SK-N-SH treated with all-trans-retinoic acid at 6 μM for 48 hours (cell line): ENCODE measurements around the gene ATP1B4.

Experiments
- ARNTL ChIP-seq: fragments of 450-650 bp; formaldehyde crosslinking; IDR thresholded peaks from 2 replicates; pipeline ENCODE4 v1.5.0; 2020; ENCODE audit warnings: low read depth, mild to moderate bottlenecking, moderate library complexity, borderline replicate concordance
- GLIS3 ChIP-seq: fragments of 250-450 bp; sonication (Bioruptor Pico); IDR thresholded peaks from 2 replicates; pipeline ENCODE4 v1.5.0; 2020; ENCODE audit warnings: mild to moderate bottlenecking, moderate library complexity
- ISL1 ChIP-seq: fragments of 250-450 bp; sonication (Bioruptor Pico); IDR thresholded peaks from 2 replicates; pipeline ENCODE4 v2.1.2; 2022; ENCODE audit warnings: mild to moderate bottlenecking, moderate library complexity
- ZFP30 ChIP-seq: fragments of 450-650 bp; formaldehyde crosslinking; IDR thresholded peaks from 2 replicates; pipeline ENCODE4 v1.5.0; 2022; ENCODE audit warnings: mild to moderate bottlenecking, moderate library complexity
- TF ChIP-seq, protein P1 (sequence below): fragments of 250-450 bp; sonication (Bioruptor Pico); IDR thresholded peaks from 2 replicates; pipeline ENCODE4 v1.5.1; 2020; ENCODE audit warnings: low read depth, mild to moderate bottlenecking, moderate library complexity
- TF ChIP-seq, protein P2 (sequence below): fragments of 250-450 bp; sonication (Bioruptor Pico); IDR thresholded peaks from 2 replicates; pipeline ENCODE4 v1.8.0; 2020; ENCODE audit warnings: mild to moderate bottlenecking, moderate library complexity, borderline replicate concordance
- TF ChIP-seq, protein P3 (sequence below): fragments of 250-450 bp; sonication (Bioruptor Pico); IDR thresholded peaks from 2 replicates; pipeline ENCODE4 v1.8.0; 2021; ENCODE audit warnings: low read depth, mild to moderate bottlenecking, moderate library complexity, borderline replicate concordance

DNA sequence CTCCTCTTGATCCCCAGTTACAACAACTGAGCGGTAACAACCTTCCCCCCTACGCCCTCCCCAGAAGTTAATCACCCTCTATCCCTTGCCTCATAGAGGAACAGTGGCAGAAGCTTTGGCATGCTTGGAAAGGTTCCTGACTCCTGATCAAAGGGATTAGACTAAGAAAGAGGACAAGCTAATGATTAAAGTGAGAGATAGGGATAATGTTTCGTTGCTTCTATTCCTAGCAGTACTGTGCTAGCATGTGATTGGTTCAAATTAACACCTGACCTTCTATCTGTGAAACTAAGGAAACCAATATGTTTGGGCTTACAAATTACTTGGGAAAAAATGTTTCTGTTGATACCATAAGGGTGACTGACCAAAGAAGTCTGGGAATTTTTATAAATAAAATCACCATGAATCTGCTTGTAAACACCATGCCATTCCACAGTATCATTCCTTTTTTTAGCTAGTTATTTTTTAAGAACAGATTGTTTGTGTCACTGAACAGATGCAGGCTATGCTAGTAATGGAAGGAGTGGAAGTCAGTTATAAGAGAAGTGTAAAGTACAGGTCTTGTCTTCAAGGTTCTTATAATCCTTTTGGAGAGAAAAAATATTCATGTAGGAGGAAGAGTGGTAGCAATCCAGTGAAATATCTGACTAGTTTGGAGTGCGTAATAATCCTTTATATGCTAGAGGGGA is 11.3 kb upstream of the ATP1B4 start:
- TF ChIP-seq, protein P1, sequence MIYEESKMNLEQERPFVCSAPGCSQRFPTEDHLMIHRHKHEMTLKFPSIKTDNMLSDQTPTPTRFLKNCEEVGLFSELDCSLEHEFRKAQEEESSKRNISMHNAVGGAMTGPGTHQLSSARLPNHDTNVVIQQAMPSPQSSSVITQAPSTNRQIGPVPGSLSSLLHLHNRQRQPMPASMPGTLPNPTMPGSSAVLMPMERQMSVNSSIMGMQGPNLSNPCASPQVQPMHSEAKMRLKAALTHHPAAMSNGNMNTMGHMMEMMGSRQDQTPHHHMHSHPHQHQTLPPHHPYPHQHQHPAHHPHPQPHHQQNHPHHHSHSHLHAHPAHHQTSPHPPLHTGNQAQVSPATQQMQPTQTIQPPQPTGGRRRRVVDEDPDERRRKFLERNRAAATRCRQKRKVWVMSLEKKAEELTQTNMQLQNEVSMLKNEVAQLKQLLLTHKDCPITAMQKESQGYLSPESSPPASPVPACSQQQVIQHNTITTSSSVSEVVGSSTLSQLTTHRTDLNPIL (CRISPR knock-in tag): no peak
- TF ChIP-seq ARNTL (CRISPR knock-in tag) (no peak), GLIS3 (CRISPR knock-in tag) (no peak), ISL1 (no peak), ZFP30 (CRISPR knock-in tag) (no peak)
- TF ChIP-seq, protein P2, sequence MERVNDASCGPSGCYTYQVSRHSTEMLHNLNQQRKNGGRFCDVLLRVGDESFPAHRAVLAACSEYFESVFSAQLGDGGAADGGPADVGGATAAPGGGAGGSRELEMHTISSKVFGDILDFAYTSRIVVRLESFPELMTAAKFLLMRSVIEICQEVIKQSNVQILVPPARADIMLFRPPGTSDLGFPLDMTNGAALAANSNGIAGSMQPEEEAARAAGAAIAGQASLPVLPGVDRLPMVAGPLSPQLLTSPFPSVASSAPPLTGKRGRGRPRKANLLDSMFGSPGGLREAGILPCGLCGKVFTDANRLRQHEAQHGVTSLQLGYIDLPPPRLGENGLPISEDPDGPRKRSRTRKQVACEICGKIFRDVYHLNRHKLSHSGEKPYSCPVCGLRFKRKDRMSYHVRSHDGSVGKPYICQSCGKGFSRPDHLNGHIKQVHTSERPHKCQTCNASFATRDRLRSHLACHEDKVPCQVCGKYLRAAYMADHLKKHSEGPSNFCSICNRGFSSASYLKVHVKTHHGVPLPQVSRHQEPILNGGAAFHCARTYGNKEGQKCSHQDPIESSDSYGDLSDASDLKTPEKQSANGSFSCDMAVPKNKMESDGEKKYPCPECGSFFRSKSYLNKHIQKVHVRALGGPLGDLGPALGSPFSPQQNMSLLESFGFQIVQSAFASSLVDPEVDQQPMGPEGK: no peak
- TF ChIP-seq, protein P3, sequence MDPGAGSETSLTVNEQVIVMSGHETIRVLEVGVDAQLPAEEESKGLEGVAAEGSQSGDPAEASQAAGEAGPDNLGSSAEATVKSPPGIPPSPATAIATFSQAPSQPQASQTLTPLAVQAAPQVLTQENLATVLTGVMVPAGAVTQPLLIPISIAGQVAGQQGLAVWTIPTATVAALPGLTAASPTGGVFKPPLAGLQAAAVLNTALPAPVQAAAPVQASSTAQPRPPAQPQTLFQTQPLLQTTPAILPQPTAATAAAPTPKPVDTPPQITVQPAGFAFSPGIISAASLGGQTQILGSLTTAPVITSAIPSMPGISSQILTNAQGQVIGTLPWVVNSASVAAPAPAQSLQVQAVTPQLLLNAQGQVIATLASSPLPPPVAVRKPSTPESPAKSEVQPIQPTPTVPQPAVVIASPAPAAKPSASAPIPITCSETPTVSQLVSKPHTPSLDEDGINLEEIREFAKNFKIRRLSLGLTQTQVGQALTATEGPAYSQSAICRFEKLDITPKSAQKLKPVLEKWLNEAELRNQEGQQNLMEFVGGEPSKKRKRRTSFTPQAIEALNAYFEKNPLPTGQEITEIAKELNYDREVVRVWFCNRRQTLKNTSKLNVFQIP (CRISPR knock-in tag): no peak
